ENCODE results near the gene DNAJC24.

Gene DNAJC24

GRCh38 chr11:31417357-31417756, 47.7 kb downstream of the DNAJC24 start:
- H3K9ac ChIP-seq (ENCODE audit: low read depth, low read length) = no peak overlapping the region
- H3K4me1 ChIP-seq (ENCODE audit: control insufficient read depth, insufficient read depth, low read length) = peaks cover 31% of the 10 kb centered on the region
- H3K4me3 ChIP-seq (ENCODE audit: low read depth, low read length) = no peak overlapping the region
- no peaks in the 10 kb centered on the region for H3K9me3 ChIP-seq (ENCODE audit: control insufficient read depth, insufficient read depth, low read length)
- no peaks in the 10 kb centered on the region for H3K27me3 ChIP-seq (ENCODE audit: control insufficient read depth, insufficient read depth, low read length)
- no peaks in the 10 kb centered on the region for H3K36me3 ChIP-seq (ENCODE audit: control insufficient read depth, insufficient read depth, low read length)

GRCh38 chr11:31417816-31418215, 48.2 kb downstream of the DNAJC24 start:
- Histone ChIP-seq H3K4me3 (ENCODE audit: low read depth, low read length) (no peak overlapping the region), H3K4me1 (ENCODE audit: control insufficient read depth, insufficient read depth, low read length) (peaks cover 31% of the 10 kb centered on the region), H3K36me3 (ENCODE audit: control insufficient read depth, insufficient read depth, low read length) (no peaks in the 10 kb centered on the region), H3K9ac (ENCODE audit: low read depth, low read length) (no peak overlapping the region), H3K9me3 (ENCODE audit: control insufficient read depth, insufficient read depth, low read length) (no peaks in the 10 kb centered on the region), H3K27me3 (ENCODE audit: control insufficient read depth, insufficient read depth, low read length) (no peaks in the 10 kb centered on the region)

GRCh38 chr11:31419138-31419537, 49.5 kb downstream of the DNAJC24 start:
- Histone ChIP-seq H3K9ac (ENCODE audit: low read depth, low read length) (no peak overlapping the region), H3K9me3 (ENCODE audit: control insufficient read depth, insufficient read depth, low read length) (no peaks in the 10 kb centered on the region), H3K36me3 (ENCODE audit: control insufficient read depth, insufficient read depth, low read length) (no peaks in the 10 kb centered on the region), H3K4me3 (ENCODE audit: low read depth, low read length) (no peak overlapping the region), H3K4me1 (ENCODE audit: control insufficient read depth, insufficient read depth, low read length) (peaks cover 31% of the 10 kb centered on the region), H3K27me3 (ENCODE audit: control insufficient read depth, insufficient read depth, low read length) (no peaks in the 10 kb centered on the region)

- H3K27me3 ChIP-seq (ENCODE audit: control insufficient read depth, insufficient read depth, low read length) = no peaks in the 10 kb centered on the region
- H3K4me3 ChIP-seq (ENCODE audit: low read depth, low read length) = no peak overlapping the region
- H3K9ac ChIP-seq (ENCODE audit: low read depth, low read length) = no peak overlapping the region
- H3K36me3 ChIP-seq (ENCODE audit: control insufficient read depth, insufficient read depth, low read length) = no peaks in the 10 kb centered on the region
- peaks cover 31% of the 10 kb centered on the region for H3K4me1 ChIP-seq (ENCODE audit: control insufficient read depth, insufficient read depth, low read length)
- no peaks in the 10 kb centered on the region for H3K9me3 ChIP-seq (ENCODE audit: control insufficient read depth, insufficient read depth, low read length)
Observed at GRCh38 chr11:31419669-31420068, 50.0 kb downstream of the DNAJC24 start.

- H3K4me1 ChIP-seq (ENCODE audit: control insufficient read depth, insufficient read depth, low read length) = peaks cover 26% of the 10 kb centered on the region
- no peak overlapping the region for H3K9ac ChIP-seq (ENCODE audit: low read depth, low read length)
- H3K36me3 ChIP-seq (ENCODE audit: control insufficient read depth, insufficient read depth, low read length) = no peaks in the 10 kb centered on the region
- no peak overlapping the region for H3K4me3 ChIP-seq (ENCODE audit: low read depth, low read length)
- no peaks in the 10 kb centered on the region for H3K9me3 ChIP-seq (ENCODE audit: control insufficient read depth, insufficient read depth, low read length)
- no peaks in the 10 kb centered on the region for H3K27me3 ChIP-seq (ENCODE audit: control insufficient read depth, insufficient read depth, low read length)
Observed at GRCh38 chr11:31421820-31422219, 52.2 kb downstream of the DNAJC24 start.

- Histone ChIP-seq H3K4me3 (ENCODE audit: low read depth, low read length) (no peak overlapping the region), H3K27me3 (ENCODE audit: control insufficient read depth, insufficient read depth, low read length) (no peaks in the 10 kb centered on the region), H3K36me3 (ENCODE audit: control insufficient read depth, insufficient read depth, low read length) (no peaks in the 10 kb centered on the region), H3K9me3 (ENCODE audit: control insufficient read depth, insufficient read depth, low read length) (no peaks in the 10 kb centered on the region), H3K9ac (ENCODE audit: low read depth, low read length) (no peak overlapping the region), H3K4me1 (ENCODE audit: control insufficient read depth, insufficient read depth, low read length) (peaks cover 23% of the 10 kb centered on the region)
Observed at GRCh38 chr11:31422703-31423102, 53.0 kb downstream of the DNAJC24 start.

GRCh38 chr11:31424652-31425051, 55.0 kb downstream of the DNAJC24 start:
- Histone ChIP-seq H3K9ac (ENCODE audit: low read depth, low read length) (no peak overlapping the region), H3K4me1 (ENCODE audit: control insufficient read depth, insufficient read depth, low read length) (peaks cover 6% of the 10 kb centered on the region), H3K4me3 (ENCODE audit: low read depth, low read length) (no peak overlapping the region), H3K9me3 (ENCODE audit: control insufficient read depth, insufficient read depth, low read length) (no peaks in the 10 kb centered on the region), H3K36me3 (ENCODE audit: control insufficient read depth, insufficient read depth, low read length) (no peaks in the 10 kb centered on the region), H3K27me3 (ENCODE audit: control insufficient read depth, insufficient read depth, low read length) (no peaks in the 10 kb centered on the region)

GRCh38 chr11:31433851-31434250, 64.2 kb downstream of the DNAJC24 start:
- Histone ChIP-seq H3K4me1 (ENCODE audit: control insufficient read depth, insufficient read depth, low read length) (no peaks in the 10 kb centered on the region), H3K4me3 (ENCODE audit: low read depth, low read length) (no peak overlapping the region), H3K9ac (ENCODE audit: low read depth, low read length) (no peak overlapping the region), H3K36me3 (ENCODE audit: control insufficient read depth, insufficient read depth, low read length) (no peaks in the 10 kb centered on the region), H3K9me3 (ENCODE audit: control insufficient read depth, insufficient read depth, low read length) (no peaks in the 10 kb centered on the region), H3K27me3 (ENCODE audit: control insufficient read depth, insufficient read depth, low read length) (no peaks in the 10 kb centered on the region)

GRCh38 chr11:31437742-31438435, 68.2 kb downstream of the DNAJC24 start:
- Histone ChIP-seq H3K9ac (ENCODE audit: low read depth, low read length) (no peak overlapping the region), H3K36me3 (ENCODE audit: control insufficient read depth, insufficient read depth, low read length) (no peaks in the 10 kb centered on the region), H3K9me3 (ENCODE audit: control insufficient read depth, insufficient read depth, low read length) (no peaks in the 10 kb centered on the region), H3K27me3 (ENCODE audit: control insufficient read depth, insufficient read depth, low read length) (no peaks in the 10 kb centered on the region), H3K4me1 (ENCODE audit: control insufficient read depth, insufficient read depth, low read length) (peaks cover 6% of the 10 kb centered on the region), H3K4me3 (ENCODE audit: low read depth, low read length) (no peak overlapping the region)

GRCh38 chr11:31441296-31441695, 71.6 kb downstream of the DNAJC24 start:
- no peak overlapping the region for H3K9ac ChIP-seq (ENCODE audit: low read depth, low read length)

GRCh38 chr11:31442086-31442485, 72.4 kb downstream of the DNAJC24 start:
- Histone ChIP-seq H3K36me3 (ENCODE audit: control insufficient read depth, insufficient read depth, low read length) (no peaks in the 10 kb centered on the region), H3K4me3 (ENCODE audit: low read depth, low read length) (no peak overlapping the region), H3K27me3 (ENCODE audit: control insufficient read depth, insufficient read depth, low read length) (no peaks in the 10 kb centered on the region), H3K9ac (ENCODE audit: low read depth, low read length) (no peak overlapping the region), H3K9me3 (ENCODE audit: control insufficient read depth, insufficient read depth, low read length) (no peaks in the 10 kb centered on the region), H3K4me1 (ENCODE audit: control insufficient read depth, insufficient read depth, low read length) (peaks cover 6% of the 10 kb centered on the region)

More at GRCh38 chr11:31441296-31441695, 71.6 kb downstream of the DNAJC24 start:
- H3K4me1 ChIP-seq (ENCODE audit: control insufficient read depth, insufficient read depth, low read length) = peaks cover 6% of the 10 kb centered on the region
- no peaks in the 10 kb centered on the region for H3K9me3 ChIP-seq (ENCODE audit: control insufficient read depth, insufficient read depth, low read length)
- no peaks in the 10 kb centered on the region for H3K36me3 ChIP-seq (ENCODE audit: control insufficient read depth, insufficient read depth, low read length)
- no peak overlapping the region for H3K4me3 ChIP-seq (ENCODE audit: low read depth, low read length)
- no peaks in the 10 kb centered on the region for H3K27me3 ChIP-seq (ENCODE audit: control insufficient read depth, insufficient read depth, low read length)

GRCh38 chr11:31443802-31444201, 74.1 kb downstream of the DNAJC24 start:
- no peaks in the 10 kb centered on the region for H3K27me3 ChIP-seq (ENCODE audit: control insufficient read depth, insufficient read depth, low read length)
- H3K36me3 ChIP-seq (ENCODE audit: control insufficient read depth, insufficient read depth, low read length) = no peaks in the 10 kb centered on the region
- H3K9me3 ChIP-seq (ENCODE audit: control insufficient read depth, insufficient read depth, low read length) = no peaks in the 10 kb centered on the region
- no peak overlapping the region for H3K9ac ChIP-seq (ENCODE audit: low read depth, low read length)
- H3K4me1 ChIP-seq (ENCODE audit: control insufficient read depth, insufficient read depth, low read length) = peaks cover 6% of the 10 kb centered on the region
- H3K4me3 ChIP-seq (ENCODE audit: low read depth, low read length) = no peak overlapping the region

All from iPS-15b (cell line).